Endothelial cell of umbilical vein (primary cell): ENCODE measurements around the gene PRSS33.

ENCODE experiments used
- CTCF ChIP-seq, 2 donors: IDR thresholded peaks; 1 replicate in 1 of 2; 2 replicates in 1 of 2; pipeline ENCODE4 v1.5.1; 2011; ENCODE audit warnings: low read length in 2 of 2, mild to moderate bottlenecking in 2 of 2, moderate library complexity in 2 of 2, control low read depth in 1 of 2, inconsistent platforms in 1 of 2, low read depth in 1 of 2; ENCODE audit not compliant: insufficient read depth in 1 of 2; ENCODE audit errors: extremely low read depth in 1 of 2
- EZH2 ChIP-seq: IDR thresholded peaks from 2 replicates; pipeline ENCODE4 v1.6.1; 2012; ENCODE audit warnings: borderline replicate concordance, low read depth, mild to moderate bottlenecking, moderate library complexity, low read length, inconsistent platforms; ENCODE audit not compliant: severe bottlenecking
- MAX ChIP-seq: IDR thresholded peaks from 2 replicates; pipeline ENCODE4 v1.6.1; 2011; ENCODE audit not compliant: insufficient read depth, insufficient read length

GRCh38 chr16:2825906-2826305 is 38.5 kb upstream of the PRSS33 start:
- TF ChIP-seq CTCF (IDR thresholded peaks at IDR 0.05; ENCODE audit: extremely low read depth in 1 of 2, insufficient read depth in 1 of 2, low read depth in 1 of 2, low read length in 2 of 2) (no peak), EZH2 (no peak), MAX (no peak)
